COLO829 (cell line): Measurements from ENCODE around the gene EHD4.
A peak's percentile ranks its signal among the peaks of the same experiment; 100 is the strongest.

Experiments
- DNase-seq: peaks from one replicate; pipeline ENCODE4 v3.0.0; 2012; ENCODE audit warnings: low spot score

EHD4 gene

DNA sequence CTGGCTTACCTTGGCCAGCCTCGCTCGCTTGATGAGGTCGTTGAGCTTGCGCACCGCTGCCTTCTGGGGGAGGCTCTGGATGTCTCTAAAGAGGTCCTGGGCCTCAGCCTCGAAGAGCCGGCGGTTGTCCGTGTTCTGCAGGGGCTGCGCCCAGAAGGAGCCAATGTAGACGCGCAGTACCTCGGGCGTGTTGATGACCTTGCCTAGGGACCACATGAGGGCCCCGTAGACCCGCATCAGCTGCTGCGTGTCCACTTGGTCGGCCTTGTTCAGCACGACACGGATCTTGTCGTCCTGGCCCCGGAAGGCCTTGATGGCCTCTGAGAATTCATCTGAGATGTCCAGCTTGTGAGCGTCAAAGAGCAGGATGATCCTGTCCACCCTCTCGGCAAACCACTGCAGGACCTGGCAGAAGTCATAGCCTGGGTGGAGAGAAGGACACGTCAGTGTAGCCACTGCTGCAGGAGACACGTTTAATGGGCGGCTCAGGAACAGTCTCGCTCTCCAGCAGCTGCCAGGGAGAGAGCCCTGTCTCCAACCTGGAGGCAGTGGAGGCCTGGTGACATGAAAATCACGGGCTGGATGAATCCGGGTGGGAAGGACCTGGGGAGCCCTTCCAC is 53.0 kb downstream of the EHD4 start:
- DNase-seq: no peak

DNA sequence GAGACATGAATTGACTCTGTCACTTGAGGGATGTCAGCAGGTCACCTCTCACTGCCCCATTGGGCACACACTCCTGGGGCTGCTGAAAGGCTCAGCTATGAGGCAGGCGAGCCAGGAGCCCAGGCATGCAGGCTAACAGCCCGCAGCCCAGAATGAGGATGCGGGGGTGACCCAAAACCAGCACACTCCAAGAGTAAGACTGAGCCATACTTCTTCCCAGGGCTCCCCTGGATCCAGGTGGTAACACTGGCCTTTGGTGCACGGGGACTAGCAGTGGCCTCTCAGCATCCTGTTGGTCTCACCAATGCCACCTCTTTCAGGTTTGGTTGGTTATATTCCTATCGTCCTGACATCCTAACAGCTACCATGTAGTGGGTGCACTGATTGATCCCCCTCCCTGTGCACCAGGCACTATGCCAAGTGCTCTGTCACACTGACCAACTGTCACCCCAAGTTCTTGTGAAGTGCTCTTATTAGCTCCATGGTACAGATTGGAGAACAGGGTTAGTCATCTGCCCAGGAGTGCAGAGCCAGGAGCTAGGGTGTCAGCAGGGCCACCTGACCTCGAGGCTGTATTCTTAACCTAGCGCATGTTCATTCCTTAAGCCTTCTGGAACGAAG is 53.7 kb downstream of the EHD4 start:
- DNase-seq: no peak

DNA sequence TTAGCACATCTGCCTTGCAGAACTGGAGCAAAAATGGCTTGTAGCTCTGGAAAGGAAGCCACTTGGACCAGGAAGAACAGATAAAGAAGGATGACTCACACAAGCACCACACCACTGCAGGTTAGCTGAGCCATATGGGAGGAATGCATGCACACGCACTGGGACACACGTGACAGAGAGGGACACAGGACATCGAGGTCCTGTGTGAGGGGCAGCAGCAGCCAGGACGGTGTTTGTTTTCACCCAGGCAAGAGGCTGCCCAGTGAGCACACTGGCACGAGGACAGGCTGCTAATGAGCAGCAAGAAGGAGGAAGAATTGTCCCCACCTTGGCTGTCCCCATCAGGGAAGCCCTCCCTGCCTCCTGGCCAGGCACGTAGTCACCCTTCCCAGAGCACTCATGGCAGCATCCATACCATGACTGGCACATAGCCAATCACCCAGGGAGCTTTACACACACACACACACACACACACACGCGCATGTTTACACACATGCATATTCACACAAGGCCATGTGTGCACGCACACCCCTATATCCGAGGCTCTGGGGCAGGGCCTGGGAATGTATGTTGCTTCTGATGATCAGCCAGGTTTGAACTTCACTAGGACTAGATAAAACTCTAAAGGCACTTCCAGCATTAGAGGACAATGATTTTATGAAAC is 54.5 kb downstream of the EHD4 start:
- no peak for DNase-seq

DNA sequence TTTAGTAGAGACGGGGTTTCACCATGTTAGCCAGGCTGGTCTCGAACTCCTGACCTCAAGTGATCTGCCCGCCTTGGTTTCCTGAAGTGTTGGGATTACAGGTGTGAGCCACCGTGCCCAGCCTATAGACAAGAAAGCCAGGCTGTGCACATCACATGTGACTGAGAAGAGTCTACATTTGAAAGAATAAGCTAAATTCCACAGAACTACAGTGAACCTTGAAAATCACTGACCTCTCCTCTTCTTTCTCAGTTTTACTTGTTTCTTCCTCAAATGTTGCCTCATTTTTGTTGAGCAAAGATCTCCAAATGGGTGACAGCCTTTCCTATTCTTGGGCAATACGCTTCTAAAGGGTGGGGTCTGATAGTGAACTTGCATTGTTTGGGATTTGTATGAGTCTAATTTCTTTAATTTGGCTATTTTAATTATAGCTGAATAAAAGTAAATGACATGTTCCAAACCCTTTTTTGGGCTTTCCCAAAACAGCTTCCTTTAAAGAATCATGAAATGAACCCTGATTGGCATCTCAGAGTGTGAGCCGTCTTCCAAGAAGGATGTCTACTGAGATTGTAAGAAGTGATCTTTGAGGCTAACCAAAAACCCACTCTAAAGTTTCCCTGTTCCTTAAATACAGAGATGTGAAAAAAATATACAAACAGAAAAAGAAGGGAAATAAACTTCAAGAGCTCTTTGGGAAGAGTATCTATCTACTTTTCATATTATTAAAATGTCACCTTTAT is 56.9 kb downstream of the EHD4 start:
- no peak for DNase-seq

DNA sequence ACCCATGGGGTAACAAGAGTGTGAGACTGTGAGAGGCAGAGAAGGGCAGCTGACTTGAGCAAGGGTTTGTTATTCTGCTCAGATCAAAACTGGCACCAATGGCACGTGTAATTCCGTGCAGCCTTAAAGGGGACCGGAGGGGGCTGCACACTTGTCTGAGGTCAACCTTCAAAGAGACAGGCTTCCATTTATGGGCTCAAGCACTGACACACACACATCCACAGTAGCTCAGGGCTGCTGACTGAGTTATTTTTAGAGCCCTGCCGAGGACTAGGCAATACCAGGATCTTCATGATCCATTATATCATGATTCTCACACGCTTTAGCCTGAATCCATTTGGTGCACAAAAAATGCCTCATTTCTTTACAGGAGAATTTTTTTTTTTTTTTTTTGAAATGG is 57.9 kb downstream of the EHD4 start:
- no peak for DNase-seq

DNA sequence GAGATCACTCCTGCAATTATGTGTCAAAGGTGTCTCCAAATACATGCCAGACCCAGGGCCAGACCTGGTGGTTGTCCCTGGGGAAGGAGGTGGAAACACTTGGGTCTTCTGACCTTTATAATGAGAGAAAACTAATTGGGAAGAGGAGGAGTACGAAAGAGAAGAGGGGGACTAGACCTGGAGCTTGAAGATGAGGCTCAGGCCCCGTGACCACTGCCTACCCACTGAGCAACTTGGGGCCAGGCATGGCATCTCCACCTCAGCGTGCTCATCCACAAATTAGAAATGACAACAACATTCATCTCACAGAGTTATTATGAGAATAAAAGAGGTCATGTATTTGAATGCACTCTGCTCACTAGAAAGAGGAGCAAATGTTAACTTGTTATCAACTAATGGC is 59.1 kb downstream of the EHD4 start:
- no peak for DNase-seq

DNA sequence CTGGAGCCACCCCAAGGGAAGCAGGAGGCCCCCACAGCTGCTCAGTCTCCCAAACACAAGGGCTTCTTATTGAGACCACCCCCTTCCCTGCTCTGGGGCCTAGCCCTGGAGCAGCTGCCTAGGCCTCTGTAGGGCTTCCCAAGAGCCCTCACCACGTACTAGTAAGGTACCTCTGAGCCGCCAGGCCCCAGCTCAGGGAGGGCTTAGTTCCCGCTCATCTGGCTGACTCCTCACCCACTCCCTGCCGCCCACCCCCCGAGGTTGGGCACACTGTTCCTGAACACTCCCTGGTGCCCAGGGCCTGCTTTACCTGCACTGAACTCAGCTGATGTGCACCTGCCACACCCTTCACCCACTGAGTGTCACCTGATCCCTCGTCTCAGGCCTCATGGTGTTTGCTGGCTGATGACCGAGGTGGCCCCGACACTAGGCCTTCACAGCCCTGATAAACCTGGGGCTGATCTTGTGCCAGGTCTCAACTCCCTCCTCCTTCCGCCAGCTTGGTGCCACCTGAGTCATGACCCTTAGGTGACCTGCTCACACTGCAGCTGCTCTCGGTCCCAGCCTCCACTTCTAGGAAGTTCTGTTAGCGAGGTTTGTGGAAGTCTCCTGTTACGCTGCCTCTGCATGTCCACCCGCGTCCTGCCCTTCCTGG is 60.5 kb downstream of the EHD4 start:
- DNase-seq: no peak

DNA sequence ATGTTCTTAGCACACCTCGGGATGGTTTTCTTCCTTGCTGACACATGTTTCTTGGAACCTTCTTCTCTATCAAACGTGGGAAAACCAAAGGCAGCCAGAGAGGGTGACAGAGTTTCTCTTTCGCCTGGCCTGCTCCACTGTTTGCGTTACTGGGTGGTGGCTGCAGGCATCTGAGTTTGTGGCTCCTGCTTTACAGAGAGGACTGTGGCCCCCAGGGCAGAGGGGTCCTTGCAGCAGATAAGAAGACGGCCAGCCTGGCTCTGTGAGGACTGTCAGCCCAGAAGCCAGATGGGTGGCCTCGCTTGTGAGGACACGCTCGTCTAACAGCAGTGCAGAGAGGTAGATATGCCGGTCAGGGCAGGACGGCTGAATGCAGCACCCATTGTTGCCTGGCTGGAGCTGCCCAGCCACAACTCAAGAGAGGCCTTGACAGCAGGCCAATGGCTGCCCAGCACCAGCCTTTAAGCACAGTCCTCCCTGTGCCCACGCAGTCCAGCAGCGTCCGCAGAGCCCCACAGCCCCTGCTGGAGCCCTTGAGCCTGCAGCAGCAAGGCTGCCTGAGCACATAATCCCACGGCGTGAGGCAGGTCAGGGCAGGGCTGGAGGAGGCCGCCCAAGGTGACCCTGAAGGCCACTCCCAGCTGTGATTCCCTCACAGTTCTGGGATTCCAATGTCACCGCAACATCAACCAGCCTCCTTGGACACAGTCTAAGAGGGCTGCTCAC is 63.5 kb downstream of the EHD4 start:
- DNase-seq: no peak

DNA sequence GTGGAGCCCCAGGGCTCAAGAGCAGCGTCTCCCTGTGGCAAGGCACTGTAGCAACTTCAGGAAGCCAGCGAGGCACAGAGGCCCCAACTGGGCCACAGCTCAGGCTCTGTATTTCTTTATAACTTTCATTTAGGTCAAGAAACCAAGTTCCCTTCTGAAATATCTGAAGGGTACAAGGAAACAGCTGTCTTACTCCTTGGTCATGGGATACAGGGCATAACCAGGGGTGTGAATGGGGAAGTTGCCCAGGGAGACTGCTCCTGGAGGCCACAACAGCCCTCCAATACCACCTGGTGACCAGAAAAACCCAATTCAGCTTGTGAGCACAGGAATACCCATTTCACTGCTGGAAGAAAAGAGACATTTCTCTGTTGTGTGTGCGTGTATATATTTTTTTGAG is 65.2 kb downstream of the EHD4 start:
- no peak for DNase-seq

DNA sequence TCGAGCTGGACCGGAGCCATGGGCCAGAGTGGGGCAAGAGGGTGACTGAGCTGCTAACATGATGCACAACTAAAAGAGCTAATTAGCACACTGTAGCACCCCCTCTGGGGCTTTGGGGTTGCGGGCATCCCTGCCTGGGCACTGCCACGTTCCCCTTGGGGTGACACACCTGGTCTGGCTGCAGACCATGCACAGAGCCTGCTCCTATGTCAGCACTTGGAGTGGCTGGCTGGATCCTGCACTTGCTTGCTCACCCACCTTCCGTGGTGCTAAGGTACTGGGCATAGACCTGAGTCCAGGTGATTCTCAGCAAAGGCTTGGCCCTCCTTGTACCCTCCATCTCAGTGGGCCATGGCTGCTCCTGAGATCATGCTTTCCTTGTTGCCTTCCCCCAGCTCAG is 65.7 kb downstream of the EHD4 start:
- DNase-seq: no peak

DNA sequence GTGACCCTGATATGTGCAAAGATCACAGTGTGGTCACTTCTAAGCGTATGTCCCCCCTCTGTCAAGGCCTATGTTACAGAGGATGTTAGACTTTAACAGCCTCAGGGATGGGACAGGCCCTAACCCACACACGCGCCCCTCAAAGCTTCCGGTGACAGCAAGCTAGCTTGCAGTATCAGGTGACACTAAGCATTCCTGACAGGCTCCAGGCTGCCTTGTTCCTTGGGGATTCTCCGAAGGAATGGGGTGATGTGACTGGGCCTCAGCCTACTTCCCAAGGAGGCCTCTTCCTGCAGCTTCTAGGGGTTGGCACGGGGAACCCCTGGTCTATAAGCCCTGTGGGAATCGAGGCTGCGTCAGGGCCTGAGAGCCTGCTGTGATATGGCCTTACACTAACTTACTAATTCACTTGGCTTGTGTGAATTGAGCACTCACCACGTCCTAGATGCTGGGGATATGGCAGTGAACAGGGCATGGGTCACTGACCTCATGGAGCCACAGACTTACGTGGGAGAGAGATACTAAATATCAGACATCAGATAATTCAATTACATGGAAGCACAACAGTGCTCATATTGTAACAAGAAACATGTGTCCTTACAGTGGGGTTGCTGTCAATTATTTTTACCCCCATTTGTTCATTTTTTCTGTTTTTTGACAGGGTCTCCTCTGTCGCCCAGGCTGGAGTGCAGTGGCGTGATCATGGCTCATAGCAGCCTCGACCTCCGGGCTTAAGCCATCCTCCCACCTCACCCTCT is 67.1 kb downstream of the EHD4 start:
- DNase-seq: no peak

DNA sequence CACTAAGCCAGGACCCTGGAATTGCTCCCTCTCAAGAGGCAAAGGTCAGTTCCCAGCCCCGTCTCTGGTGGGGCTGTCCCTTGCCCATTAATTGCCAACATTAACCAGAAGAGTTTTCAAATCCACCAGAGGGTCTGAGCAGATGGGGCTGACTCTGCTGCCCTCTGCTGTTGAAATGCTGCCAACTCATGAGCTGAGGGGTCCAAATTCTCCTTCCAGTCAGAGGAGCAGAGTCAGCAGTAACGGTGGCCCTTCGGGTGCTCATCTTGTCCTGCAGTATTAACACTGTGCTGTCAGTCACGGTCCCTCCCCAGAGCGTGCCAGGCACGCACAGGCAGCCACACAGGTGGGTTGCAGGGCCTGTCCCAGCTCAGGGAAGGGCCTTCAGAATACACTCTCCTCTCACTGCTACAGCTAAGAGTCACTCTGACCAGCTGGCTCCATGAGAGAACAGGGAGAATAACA is 67.8 kb downstream of the EHD4 start:
- peak; percentile 46 for DNase-seq

DNA sequence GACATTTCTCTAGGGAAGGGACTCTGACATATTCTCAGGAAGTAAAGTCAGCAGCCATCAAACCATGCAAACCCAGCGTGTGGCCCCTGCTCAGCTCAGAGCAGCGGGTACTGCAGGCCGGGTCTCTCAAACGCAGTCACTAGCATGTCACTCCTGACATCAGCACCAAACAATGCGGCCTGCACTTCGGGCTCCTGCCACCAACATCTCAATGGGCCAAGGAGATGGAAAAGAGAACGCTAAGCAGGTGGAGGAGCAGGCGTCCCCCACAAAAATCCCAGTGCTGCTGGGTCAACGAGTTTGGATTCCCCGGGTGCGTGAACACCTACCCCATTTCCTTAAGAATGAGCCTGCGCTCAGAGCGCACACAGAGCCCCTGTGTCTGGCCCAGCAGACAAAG is 68.6 kb downstream of the EHD4 start:
- no peak for DNase-seq

DNA sequence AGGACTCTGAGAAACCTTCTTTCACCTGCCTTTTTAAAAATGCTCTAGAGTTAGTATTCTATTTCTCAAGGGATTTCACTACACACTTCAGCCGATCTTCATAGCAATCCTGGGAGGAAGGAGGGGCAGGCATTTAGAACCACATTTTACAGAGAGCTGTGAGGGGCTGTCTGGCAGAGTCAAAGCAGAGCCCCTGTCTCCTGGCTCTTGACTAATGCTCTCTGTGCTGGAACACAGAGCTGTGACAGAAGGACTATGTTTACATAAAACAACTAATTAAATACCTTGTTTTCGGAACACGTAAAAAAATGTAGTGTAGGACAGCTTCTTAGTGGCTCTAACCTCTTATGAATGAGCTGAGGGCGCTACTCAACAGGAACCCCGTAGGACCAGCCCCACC is 70.9 kb downstream of the EHD4 start:
- no peak for DNase-seq

DNA sequence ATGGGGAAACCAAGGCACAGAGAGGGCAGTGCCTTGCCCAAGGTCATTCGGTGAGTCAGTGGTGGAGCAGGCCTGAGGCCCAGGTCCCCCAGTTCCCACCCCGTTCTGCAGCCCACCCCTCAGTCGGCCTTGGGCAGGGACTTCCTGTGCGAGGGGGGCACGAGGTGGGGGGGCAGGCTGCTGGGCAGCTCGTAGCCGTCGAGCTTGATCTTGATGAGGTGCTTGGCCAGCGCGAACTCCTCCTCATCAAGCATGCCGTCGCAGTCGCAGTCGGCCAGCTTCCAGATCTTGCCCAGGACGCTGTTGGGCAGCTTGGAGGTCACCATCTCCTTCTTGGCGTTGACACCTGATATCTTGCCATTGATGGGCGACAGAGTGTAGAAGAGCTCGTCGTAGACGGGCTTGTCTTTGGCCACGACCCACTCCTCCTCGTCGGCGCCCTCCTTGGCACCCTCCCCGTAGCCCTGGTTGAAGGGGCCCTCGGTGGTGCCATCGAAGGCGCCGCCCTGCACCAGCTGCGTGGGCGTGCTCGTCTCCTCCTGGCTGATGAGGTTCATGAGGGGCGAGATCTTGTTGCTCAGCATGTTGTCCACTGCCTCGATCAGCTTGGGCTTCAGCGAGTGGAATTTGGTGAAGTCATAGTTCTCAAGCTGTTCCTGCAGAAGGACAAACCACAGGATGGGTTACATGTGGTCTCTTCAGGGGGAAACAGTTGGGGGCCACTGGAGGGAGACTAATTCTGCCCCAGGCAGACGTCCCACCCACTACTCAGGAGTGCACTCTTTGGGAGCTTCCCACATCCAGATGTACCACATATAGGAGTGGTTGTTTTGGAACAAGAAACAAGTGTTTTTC is 71.6 kb downstream of the EHD4 start:
- no peak for DNase-seq

DNA sequence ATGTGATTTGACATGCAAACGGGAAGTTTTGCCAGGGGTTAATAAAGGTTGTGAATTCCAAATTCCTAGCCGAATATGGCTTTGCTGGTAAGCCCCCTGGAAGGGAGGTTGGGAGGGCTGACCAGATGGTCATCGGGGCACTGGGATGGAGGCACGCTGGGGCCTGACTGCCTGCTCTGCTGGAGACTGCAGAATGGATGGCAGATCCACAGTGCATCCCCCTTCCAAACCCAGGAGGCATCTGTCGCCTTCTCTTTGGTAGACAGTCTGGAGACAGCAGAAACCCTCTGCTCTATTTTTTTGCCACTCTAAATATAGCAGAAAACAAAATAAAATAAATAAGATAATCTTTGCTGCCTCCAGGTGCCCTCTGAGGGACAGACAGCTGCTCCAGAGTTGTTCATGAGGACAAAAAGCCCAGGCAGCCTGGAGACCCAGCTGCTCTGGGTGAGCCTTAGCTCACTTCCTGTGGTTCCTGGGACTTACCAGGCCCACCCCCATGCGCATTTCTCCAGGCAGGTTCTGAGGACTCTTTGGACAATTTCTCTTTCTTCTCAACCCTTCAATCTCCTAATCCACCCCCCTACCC is 72.4 kb downstream of the EHD4 start:
- DNase-seq: no peak

DNA sequence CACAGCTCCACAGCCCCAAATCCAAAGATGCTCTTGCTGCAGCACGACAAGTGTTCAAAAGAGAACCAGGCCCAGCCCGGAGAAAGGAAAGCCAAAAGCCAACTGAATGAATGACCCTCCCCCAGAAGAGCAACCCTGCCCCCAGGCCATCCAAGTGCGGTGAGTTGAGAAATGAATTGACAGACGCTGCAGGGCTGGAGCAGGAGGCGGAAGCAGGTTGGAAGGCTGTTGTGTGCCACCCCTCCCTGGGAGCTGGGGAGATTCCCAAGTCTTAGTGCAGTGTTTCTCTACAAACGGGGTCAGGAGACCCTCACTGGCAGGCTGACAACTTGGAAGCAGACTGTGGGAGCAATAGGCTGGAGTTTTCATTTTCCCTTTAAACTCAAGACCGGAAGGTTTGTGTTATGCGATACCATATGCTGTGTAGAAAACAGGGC is 75.0 kb downstream of the EHD4 start:
- no peak for DNase-seq

DNA sequence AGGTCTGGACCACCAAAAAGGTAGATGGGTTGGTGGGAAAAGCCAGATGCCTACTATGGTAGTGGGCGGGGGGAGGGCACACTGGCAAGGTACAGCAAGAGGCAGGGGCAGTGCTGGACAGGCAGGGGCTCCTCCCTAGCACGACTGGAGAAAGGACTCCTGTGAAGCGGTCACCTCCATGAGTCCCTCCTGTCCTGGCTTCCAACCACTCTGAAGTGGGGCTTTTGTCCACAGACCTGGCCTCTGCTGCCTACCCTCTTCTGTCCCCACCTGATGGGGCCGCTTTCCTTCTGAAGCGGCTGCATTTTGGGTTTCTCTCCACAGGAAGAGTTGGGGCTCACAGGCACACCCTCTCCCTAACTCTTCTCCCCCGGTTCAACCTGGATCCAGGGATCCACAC is 75.8 kb downstream of the EHD4 start:
- DNase-seq: no peak

DNA sequence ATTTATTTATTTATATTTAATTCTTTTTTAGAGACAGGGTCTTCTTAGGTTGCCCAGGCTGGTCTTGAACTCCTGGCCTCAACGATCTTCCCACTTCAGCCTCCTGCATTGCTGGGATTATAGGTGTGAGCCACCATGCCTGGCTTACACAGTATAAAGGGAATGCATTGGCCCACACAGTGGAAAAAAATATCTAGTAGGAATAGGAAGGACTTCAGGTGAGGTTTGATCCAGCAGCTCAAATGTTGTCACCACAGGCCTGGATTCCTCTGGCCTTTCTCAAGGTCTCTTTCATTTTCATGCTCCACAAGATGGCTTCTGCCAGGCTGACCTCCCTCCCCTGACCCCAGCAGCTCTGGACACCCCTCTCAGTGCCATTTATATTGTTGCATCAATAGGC is 76.4 kb downstream of the EHD4 start:
- DNase-seq: no peak

DNA sequence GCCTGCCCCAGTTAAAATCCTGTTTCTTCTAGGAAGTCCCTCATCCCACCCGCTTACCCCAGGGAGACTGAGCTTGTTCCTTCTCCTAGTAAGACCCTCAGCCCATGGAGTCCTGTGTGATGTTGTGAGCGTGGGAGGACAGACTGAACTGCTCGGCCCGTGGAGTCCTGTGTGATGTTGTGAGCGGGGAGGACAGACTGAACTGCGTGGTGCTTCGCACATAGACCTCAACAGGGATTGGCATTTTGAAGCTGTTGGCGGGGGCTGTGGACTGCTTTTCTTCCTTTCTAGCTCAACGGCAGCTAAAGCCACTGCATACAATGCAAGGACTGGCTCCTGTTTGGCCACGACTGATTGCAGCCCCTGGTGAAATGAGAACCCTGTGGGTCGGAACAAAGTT is 76.9 kb downstream of the EHD4 start:
- no peak for DNase-seq
